Lower lobe of right lung (tissue), 2 donors: ENCODE data around the gene BIRC3. TPM values are rescaled to one million over a fixed set of nuclear protein-coding genes. Genes with fewer than 3 reads are reported as not detected.

Experiments
- ATAC-seq, 2 donors: fragments of 200-7000 bp; cut with Tn5 transposase; one replicate each; pipeline ENCODE4 v1.9.1; 2020 to 2022; ENCODE audit warnings: mild to moderate bottlenecking in 2 of 2, moderate library complexity in 2 of 2
- DNase-seq: peaks from one replicate; pipeline ENCODE4 v3.0.0-alpha.2; 2020
- H3K27ac ChIP-seq: fragments of 200-600 bp; one replicate; pipeline ENCODE4 v1.8.0; 2022
- H3K27me3 ChIP-seq: fragments of 200-600 bp; one replicate; pipeline ENCODE4 v1.8.0; 2022; ENCODE audit warnings: low read depth
- H3K36me3 ChIP-seq: fragments of 200-600 bp; one replicate; pipeline ENCODE4 v1.8.0; 2022; ENCODE audit warnings: mild to moderate bottlenecking
- H3K4me1 ChIP-seq: fragments of 200-600 bp; one replicate; pipeline ENCODE4 v1.8.0; 2022
- H3K4me3 ChIP-seq: fragments of 200-600 bp; one replicate; pipeline ENCODE4 v1.8.0; 2022; ENCODE audit warnings: mild to moderate bottlenecking
- H3K9me3 ChIP-seq: fragments of 200-600 bp; one replicate; pipeline ENCODE4 v1.8.0; 2022
- CTCF ChIP-seq: fragments of 200-600 bp; IDR thresholded peaks from one replicate; pipeline ENCODE4 v1.8.0; 2022; ENCODE audit warnings: antibody characterized with exemption, mild to moderate bottlenecking
- intact Hi-C: fragments of 100-400 bp; cut with DNase I; formaldehyde crosslinking; loops from one replicate; pipeline ENCODE4 v1.11.0; 2022
- total RNA-seq: library from RNA; stranded (reverse); fragmentation: NEBNext Ultra II Directional; extraction: Animal tissue kit (Norgen Biotek cat#: 25700); gene quantifications from one replicate; pipeline ENCODE4 v1.2.1, GENCODE V29; 2021
- donor health status: DM: no; HTN: yes; CAD: no; lungs with severe emphysema.

Gene BIRC3
- total RNA-seq, 1 donor from 2014 or later = 17.8 TPM

GRCh38 chr11:102280245-102280833 is 36.9 kb upstream of the BIRC3 start:
- ATAC-seq (no peak), DNase-seq (no peak)
- Histone ChIP-seq H3K9me3 (no peaks in the 10 kb centered on the region), H3K4me1 (no peaks in the 10 kb centered on the region), H3K27ac (no peak overlapping the region), H3K4me3 (no peak overlapping the region), H3K36me3 (no peaks in the 10 kb centered on the region), H3K27me3 (no peaks in the 10 kb centered on the region)
- TF ChIP-seq CTCF = no peak
- intact Hi-C loops = no loop called here

GRCh38 chr11:102283116-102283485 is 34.2 kb upstream of the BIRC3 start:
- H3K4me3 ChIP-seq = no peak overlapping the region
- peaks cover 7% of the 10 kb centered on the region for H3K4me1 ChIP-seq
- no peak overlapping the region for H3K27ac ChIP-seq
- H3K36me3 ChIP-seq = no peaks in the 10 kb centered on the region
- no peaks in the 10 kb centered on the region for H3K9me3 ChIP-seq
- no peaks in the 10 kb centered on the region for H3K27me3 ChIP-seq
- no peak for TF ChIP-seq CTCF
- peak; percentile 26 to 49 for ATAC-seq
- intact Hi-C loops = no loop called here
- no peak for DNase-seq

- no peaks in the 10 kb centered on the region for H3K36me3 ChIP-seq
- no peak overlapping the region for H3K4me3 ChIP-seq
- no peak for TF ChIP-seq CTCF
- no peaks in the 10 kb centered on the region for H3K27me3 ChIP-seq
- intact Hi-C loops = no loop called here
- no peak for DNase-seq
- H3K4me1 ChIP-seq = peaks cover 11% of the 10 kb centered on the region
- H3K9me3 ChIP-seq = no peaks in the 10 kb centered on the region
- H3K27ac ChIP-seq = no peak overlapping the region
- no peak for ATAC-seq
Measured at GRCh38 chr11:102284008-102284407, 33.3 kb upstream of the BIRC3 start.

- H3K4me1 ChIP-seq = peaks cover 17% of the 10 kb centered on the region
- H3K27ac ChIP-seq = no peak overlapping the region
- no peaks in the 10 kb centered on the region for H3K36me3 ChIP-seq
- H3K9me3 ChIP-seq = no peaks in the 10 kb centered on the region
- ATAC-seq (no peak), DNase-seq (no peak)
- intact Hi-C loops = no loop called here
- no peak overlapping the region for H3K4me3 ChIP-seq
- no peaks in the 10 kb centered on the region for H3K27me3 ChIP-seq
- TF ChIP-seq CTCF = no peak
Measured at GRCh38 chr11:102286292-102286691, 31.0 kb upstream of the BIRC3 start.

GRCh38 chr11:102287964-102288724 is 29.1 kb upstream of the BIRC3 start:
- Histone ChIP-seq H3K4me3 (peak overlapping the region; percentile 24), H3K36me3 (no peaks in the 10 kb centered on the region), H3K27me3 (no peaks in the 10 kb centered on the region), H3K4me1 (peaks cover 17% of the 10 kb centered on the region), H3K9me3 (no peaks in the 10 kb centered on the region), H3K27ac (no peak overlapping the region)
- intact Hi-C loops = no loop called here
- DNase-seq (no peak), ATAC-seq (peak; percentile 90 to 91)
- TF ChIP-seq CTCF = peak; percentile 80
